K562 (cell line): ENCODE data around the gene SLC6A9. TPM values are rescaled to one million over a fixed set of nuclear protein-coding genes. Genes with fewer than 3 reads are reported as not detected.
A peak's percentile ranks its signal among the peaks of the same experiment; 100 is the strongest.

ENCODE experiments used
- ATAC-seq: fragments of 200-7000 bp; cut with Tn5 transposase; 3 replicates; pipeline ENCODE4 v1.9.1; 2020; ENCODE audit warnings: moderate library complexity
- BruUV-seq: library from RNA; stranded (reverse); fragments of 400-500 nt; replicated peaks from 2 replicates; lab custom pipeline; 2021; lab: Mats Ljungman, UMichigan
- CTCF ChIA-PET: fragments of 300-600 bp; formaldehyde crosslinking; extraction: SDS; loops from one replicate; lab custom pipeline; 2021; ENCODE audit warnings: low intra/inter-chr PET ratio; lab: Yijun Ruan, JAX
- POLR2A ChIA-PET: fragments of 300-600, 350-650 bp; sonication (Branson Sonifier 250); formaldehyde crosslinking; extraction: SDS; loops from one replicate; lab custom pipeline; 2021; ENCODE audit warnings: antibody characterized with exemption, inconsistent platforms; lab: Yijun Ruan, JAX
- DNase-seq, 4 experiments: peaks; one replicate each; pipeline versions ENCODE4 v3.0.0 to v3.0.0-alpha.2; 2011 to 2018; ENCODE audit warnings: low spot score in 3 of 4, mixed read lengths in 3 of 4; ENCODE audit errors: extremely low read depth in 1 of 4
- FAIRE-seq: peaks from 2 replicates; lab custom pipeline; 2011; peaks lifted over from hg19 to GRCh38; lab: Jason Lieb, UNC
- H2AFZ ChIP-seq: 2 replicates; pipeline ENCODE4 v1.6.0; 2011; ENCODE audit warnings: low read depth, low read length, control low read depth, inconsistent platforms
- H3K27ac ChIP-seq: fragments of 200-600 bp; 3 replicates; pipeline ENCODE4 v1.8.0; 2011; ENCODE audit warnings: low read depth, mild to moderate bottlenecking, control low read depth, inconsistent platforms, low read length, moderate library complexity, mixed read lengths; ENCODE audit errors: extremely low read depth
- H3K27me3 ChIP-seq, 2 experiments: fragments of 300-600 bp in 1 of 2; 2 replicates in 1 of 2; 3 replicates in 1 of 2; pipeline versions ENCODE4 v1.6.0 to v1.8.0; 2011; ENCODE audit warnings: inconsistent platforms in 2 of 2, low read length in 2 of 2, mild to moderate bottlenecking in 1 of 2, mixed read lengths in 1 of 2, moderate library complexity in 1 of 2; ENCODE audit not compliant: control insufficient read depth in 2 of 2, insufficient read depth in 2 of 2
- H3K36me3 ChIP-seq: fragments of 300-600 bp; 3 replicates; pipeline ENCODE4 v1.8.0; 2011; ENCODE audit warnings: mild to moderate bottlenecking, low read length, inconsistent platforms; ENCODE audit not compliant: control insufficient read depth, insufficient read depth
- H3K4me1 ChIP-seq, 2 experiments: fragments of 200-600 bp in 1 of 2; replicated peaks in 1 of 2; 2 replicates in 1 of 2; 3 replicates in 1 of 2; pipeline versions ENCODE4 v1.5.1 to v1.8.0; 2011; ENCODE audit warnings: inconsistent platforms in 2 of 2, low read length in 2 of 2, mild to moderate bottlenecking in 1 of 2, mixed read lengths in 1 of 2, moderate library complexity in 1 of 2; ENCODE audit not compliant: control insufficient read depth in 2 of 2, insufficient read depth in 2 of 2
- H3K4me2 ChIP-seq: 2 replicates; pipeline ENCODE4 v1.6.1; 2011; ENCODE audit warnings: low read length, control low read depth, inconsistent platforms, mixed read lengths; ENCODE audit not compliant: insufficient read depth
- H3K4me3 ChIP-seq: fragments of 200-600 bp; sonication (generic), shearing (Covaris generic); 2 replicates; pipeline ENCODE4 v1.5.1; 2016; ENCODE audit warnings: control low read depth, inconsistent platforms
- H3K79me2 ChIP-seq: fragments of 200-600 bp; 3 replicates; pipeline ENCODE4 v1.8.0; 2011; ENCODE audit warnings: low read length, inconsistent platforms; ENCODE audit not compliant: control insufficient read depth, insufficient read depth
- H3K9ac ChIP-seq, 2 experiments: 2 replicates each; pipeline versions ENCODE4 v1.6.0 to v1.6.1; 2011; ENCODE audit warnings: low read depth in 2 of 2, low read length in 2 of 2, control low read depth in 1 of 2, inconsistent platforms in 1 of 2, mild to moderate bottlenecking in 1 of 2, mixed read lengths in 1 of 2; ENCODE audit not compliant: insufficient read depth in 1 of 2
- H3K9me1 ChIP-seq: one replicate; pipeline ENCODE4 v1.6.0; 2011; ENCODE audit warnings: inconsistent platforms, mild to moderate bottlenecking, low read length, moderate library complexity; ENCODE audit not compliant: control insufficient read depth, insufficient read depth
- H3K9me3 ChIP-seq: replicated peaks from 2 replicates; pipeline ENCODE4 v1.5.1; 2011; ENCODE audit warnings: low read depth, low read length, inconsistent platforms; ENCODE audit not compliant: control insufficient read depth, insufficient read depth
- H4K20me1 ChIP-seq: replicated peaks from 2 replicates; pipeline ENCODE4 v1.6.1; 2011; ENCODE audit warnings: low read length, inconsistent platforms, mixed read lengths; ENCODE audit not compliant: control insufficient read depth, insufficient read depth
- BACH1 ChIP-seq: fragments of 200-800 bp; sonication (Bioruptor generic); IDR thresholded peaks from 2 replicates; pipeline ENCODE4 v1.6.1; 2016; ENCODE audit warnings: missing genetic modification characterization, missing compliant biosample characterization
- CBFA2T3 ChIP-seq: fragments of 450-650 bp; IDR thresholded peaks from 2 replicates; pipeline ENCODE4 v1.6.1; 2017
- ELF4 ChIP-seq: fragments of 450-650 bp; formaldehyde crosslinking; IDR thresholded peaks from 2 replicates; pipeline ENCODE4 v1.4.0; 2022; ENCODE audit warnings: missing genetic modification characterization
- GATAD2A ChIP-seq: fragments of 450-650 bp; IDR thresholded peaks from 2 replicates; pipeline ENCODE4 v1.6.1; 2017
- HDGF ChIP-seq: fragments of 450-650 bp; IDR thresholded peaks from 2 replicates; pipeline ENCODE4 v1.6.1; 2016
- MEF2D ChIP-seq: conservative IDR thresholded peaks from 2 replicates; pipeline ENCODE4 v1.6.1; 2016; ENCODE audit warnings: low read depth, missing genetic modification characterization, missing compliant biosample characterization
- MEIS2 ChIP-seq: fragments of 450-650 bp; IDR thresholded peaks from 2 replicates; pipeline ENCODE4 v1.6.1; 2014; ENCODE audit warnings: mild to moderate bottlenecking; ENCODE audit not compliant: partially characterized antibody
- MTA2 ChIP-seq: fragments of 450-650 bp; IDR thresholded peaks from 2 replicates; pipeline ENCODE4 v1.6.1; 2016; ENCODE audit warnings: low read depth
- SMARCA5 ChIP-seq: fragments of 450-650 bp; IDR thresholded peaks from 2 replicates; pipeline ENCODE4 v1.6.1; 2016
- SRF ChIP-seq, 2 experiments: fragments of 250-450, 450-650 bp in 1 of 2; sonication (Bioruptor Pico) in 1 of 2; sonication (generic) in 1 of 2; formaldehyde crosslinking; IDR thresholded peaks; 2 replicates each; pipeline versions ENCODE4 v1.5.0 to v1.5.1; 2020 to 2022; ENCODE audit warnings: mild to moderate bottlenecking in 1 of 2, missing genetic modification reagents in 1 of 2
- TCF3 ChIP-seq: sonication (generic); formaldehyde crosslinking; IDR thresholded peaks from 2 replicates; pipeline ENCODE4 v1.4.0; 2020; ENCODE audit warnings: mild to moderate bottlenecking, missing genetic modification reagents
- WGBS: fragments of 100-300 bp; shearing (Covaris generic); methylation state at CpG from one replicate; pipeline ENCODE4 v1.1.6; 2016; ENCODE audit warnings: low coverage, mixed read lengths; ENCODE audit not compliant: insufficient coverage; ENCODE audit errors: missing lambda C conversion rate; 5-methylcytosine and 5-hydroxymethylcytosine counted together
- in situ Hi-C: fragments of 300-500 bp; cut with MboI; formaldehyde crosslinking; loops from 4 replicates; pipeline ENCODE4 v1.15.0; 2018; ENCODE audit warnings: inconsistent platforms, mixed read lengths
- intact Hi-C: fragments of 100-400 bp; cut with micrococcal nuclease; formaldehyde crosslinking; loops from 2 replicates; pipeline ENCODE4 v1.14.2; 2022
- polyA plus RNA-seq, 8 experiments: library from polyadenylated mRNA; depleted of rRNA in 4 of 8; stranded (reverse) in 5 of 8; unstranded in 3 of 8; fragments of >200 nt; fragmentation: Nextera tagmentation in 2 of 8; fragmentation: Illumina TruSeq in 1 of 8; extraction: Ambion mirVana in 2 of 8; extraction: Trizol in 1 of 8; gene quantifications; 2 replicates each; pipeline versions ENCODE4 v1.2.1 to v1.2.3, GENCODE V29; 2011 to 2014; ENCODE audit warnings: inconsistent platforms in 1 of 8, missing spikeins in 1 of 8
- total RNA-seq, 7 experiments: library from RNA; depleted of rRNA in 6 of 7; stranded (reverse); fragments of >200 nt in 6 of 7; fragmentation: Illumina TruSeq in 2 of 7; extraction: Trizol in 2 of 7; gene quantifications; 2 replicates each; pipeline versions ENCODE4 v1.2.1 to v1.2.3, GENCODE V29; 2011 to 2021; ENCODE audit warnings: low replicate concordance in 1 of 7
- TF ChIP-seq, protein P1 (sequence below): fragments of 250-450 bp; sonication (Bioruptor Pico); IDR thresholded peaks from 2 replicates; pipeline ENCODE4 v1.9.0; 2021; ENCODE audit warnings: mild to moderate bottlenecking, inconsistent platforms
- TF ChIP-seq, protein P2 (sequence below): fragments of 450-650 bp; IDR thresholded peaks from 2 replicates; pipeline ENCODE4 v1.6.1; 2016; ENCODE audit warnings: low read depth

SLC6A9 gene
- total and polyA plus RNA-seq, 9 of the 15 experiments (the other 6 are each of a cell fraction or from before 2014, with no cell fraction given), result 0.17 to 18.7 (median 2.9) TPM

DNA sequence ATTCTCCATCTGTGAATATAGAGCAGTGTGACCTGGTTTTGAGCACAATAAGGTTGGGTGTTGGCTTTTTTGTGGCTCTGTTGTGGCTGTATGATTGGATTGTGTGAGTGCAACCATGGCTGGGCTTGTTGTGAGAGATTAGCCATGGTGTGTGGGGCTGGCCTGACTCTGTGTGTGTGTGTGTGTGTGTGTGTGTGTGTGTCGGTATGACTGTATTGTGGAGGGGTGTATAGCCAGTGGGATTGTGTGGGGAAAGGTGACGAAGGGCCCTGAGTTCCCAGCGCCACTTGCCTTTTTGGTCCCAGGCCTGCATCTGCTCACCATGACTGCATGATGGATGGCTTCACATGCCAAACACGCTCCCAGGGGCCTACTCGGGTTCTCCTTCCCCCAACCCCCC, 5.9 kb upstream of the SLC6A9 start:
- intact Hi-C loops, result loop anchor here (5.0 kb wide), 1 partner anchor 90 kb away; the partner anchor contains the start of gene IPO13
- FAIRE-seq (no peak), ATAC-seq (peak; percentile 3), DNase-seq (peak in 2 of 4 experiments; percentile 40 to 67)
- H3K9me1 ChIP-seq, result no peaks in the 10 kb centered on the region
- H3K27me3 ChIP-seq, result no peaks in the 10 kb centered on the region
- ChIA-PET POLR2A (interaction anchor here (0.6 to 3.2 kb wide), 11 partner anchors 11 to 59 kb away, joined by 3 to 17 read pairs (median 8); no protein-coding TSS in a partner anchor), CTCF (interaction anchor here (1.0 to 3.7 kb wide), 7 partner anchors 10 to 274 kb away, joined by 3 to 56 read pairs (median 5); partner anchors contain the start of gene B4GALT2)
- no peaks in the 10 kb centered on the region for H3K36me3 ChIP-seq
- peaks cover 54 to 57% of the 10 kb centered on the region in 2 experiments for H3K4me1 ChIP-seq
- peak overlapping the region in 1 of 2 experiments; percentile 24; a peak in 2 of 4 replicates for H3K9ac ChIP-seq
- peak overlapping the region; percentile 40; the same call in 2 of the 3 replicates for H3K27ac ChIP-seq
- in situ Hi-C loops, result no loop called here
- H3K79me2 ChIP-seq, result no peaks in the 10 kb centered on the region
- no peak overlapping the region for H3K4me3 ChIP-seq
- H3K9me3 ChIP-seq, result no peaks in the 10 kb centered on the region
- H3K4me2 ChIP-seq, result peak overlapping the region; percentile 49
- BruUV-seq, result no TSS peak
- peak overlapping the region; percentile 74 for H2AFZ ChIP-seq
- WGBS, result 35% methylated on average over 5 of the region's 5 CpGs
- H4K20me1 ChIP-seq, result no peaks in the 10 kb centered on the region
- TF ChIP-seq BACH1 (tag), result no peak
- TF ChIP-seq, protein P1, sequence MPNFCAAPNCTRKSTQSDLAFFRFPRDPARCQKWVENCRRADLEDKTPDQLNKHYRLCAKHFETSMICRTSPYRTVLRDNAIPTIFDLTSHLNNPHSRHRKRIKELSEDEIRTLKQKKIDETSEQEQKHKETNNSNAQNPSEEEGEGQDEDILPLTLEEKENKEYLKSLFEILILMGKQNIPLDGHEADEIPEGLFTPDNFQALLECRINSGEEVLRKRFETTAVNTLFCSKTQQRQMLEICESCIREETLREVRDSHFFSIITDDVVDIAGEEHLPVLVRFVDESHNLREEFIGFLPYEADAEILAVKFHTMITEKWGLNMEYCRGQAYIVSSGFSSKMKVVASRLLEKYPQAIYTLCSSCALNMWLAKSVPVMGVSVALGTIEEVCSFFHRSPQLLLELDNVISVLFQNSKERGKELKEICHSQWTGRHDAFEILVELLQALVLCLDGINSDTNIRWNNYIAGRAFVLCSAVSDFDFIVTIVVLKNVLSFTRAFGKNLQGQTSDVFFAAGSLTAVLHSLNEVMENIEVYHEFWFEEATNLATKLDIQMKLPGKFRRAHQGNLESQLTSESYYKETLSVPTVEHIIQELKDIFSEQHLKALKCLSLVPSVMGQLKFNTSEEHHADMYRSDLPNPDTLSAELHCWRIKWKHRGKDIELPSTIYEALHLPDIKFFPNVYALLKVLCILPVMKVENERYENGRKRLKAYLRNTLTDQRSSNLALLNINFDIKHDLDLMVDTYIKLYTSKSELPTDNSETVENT (CRISPR knock-in tag), result 0 out of 2 replicates have a peak, but pooled peaks have one; percentile 17
- 0 out of 2 replicates have a peak, but pooled peaks have one; percentile 67 for TF ChIP-seq GATAD2A
- peak; percentile 70 for TF ChIP-seq CBFA2T3
- TF ChIP-seq HDGF, result peak; percentile 97
- peak; percentile 70 for TF ChIP-seq MEIS2
- no peak for TF ChIP-seq SRF (CRISPR knock-in tag; IDR thresholded peaks at IDR 0.05)
- 0 out of 2 replicates have a peak, but pooled peaks have one; percentile 40 for TF ChIP-seq MEF2D (tag)
- TF ChIP-seq, protein P2, sequence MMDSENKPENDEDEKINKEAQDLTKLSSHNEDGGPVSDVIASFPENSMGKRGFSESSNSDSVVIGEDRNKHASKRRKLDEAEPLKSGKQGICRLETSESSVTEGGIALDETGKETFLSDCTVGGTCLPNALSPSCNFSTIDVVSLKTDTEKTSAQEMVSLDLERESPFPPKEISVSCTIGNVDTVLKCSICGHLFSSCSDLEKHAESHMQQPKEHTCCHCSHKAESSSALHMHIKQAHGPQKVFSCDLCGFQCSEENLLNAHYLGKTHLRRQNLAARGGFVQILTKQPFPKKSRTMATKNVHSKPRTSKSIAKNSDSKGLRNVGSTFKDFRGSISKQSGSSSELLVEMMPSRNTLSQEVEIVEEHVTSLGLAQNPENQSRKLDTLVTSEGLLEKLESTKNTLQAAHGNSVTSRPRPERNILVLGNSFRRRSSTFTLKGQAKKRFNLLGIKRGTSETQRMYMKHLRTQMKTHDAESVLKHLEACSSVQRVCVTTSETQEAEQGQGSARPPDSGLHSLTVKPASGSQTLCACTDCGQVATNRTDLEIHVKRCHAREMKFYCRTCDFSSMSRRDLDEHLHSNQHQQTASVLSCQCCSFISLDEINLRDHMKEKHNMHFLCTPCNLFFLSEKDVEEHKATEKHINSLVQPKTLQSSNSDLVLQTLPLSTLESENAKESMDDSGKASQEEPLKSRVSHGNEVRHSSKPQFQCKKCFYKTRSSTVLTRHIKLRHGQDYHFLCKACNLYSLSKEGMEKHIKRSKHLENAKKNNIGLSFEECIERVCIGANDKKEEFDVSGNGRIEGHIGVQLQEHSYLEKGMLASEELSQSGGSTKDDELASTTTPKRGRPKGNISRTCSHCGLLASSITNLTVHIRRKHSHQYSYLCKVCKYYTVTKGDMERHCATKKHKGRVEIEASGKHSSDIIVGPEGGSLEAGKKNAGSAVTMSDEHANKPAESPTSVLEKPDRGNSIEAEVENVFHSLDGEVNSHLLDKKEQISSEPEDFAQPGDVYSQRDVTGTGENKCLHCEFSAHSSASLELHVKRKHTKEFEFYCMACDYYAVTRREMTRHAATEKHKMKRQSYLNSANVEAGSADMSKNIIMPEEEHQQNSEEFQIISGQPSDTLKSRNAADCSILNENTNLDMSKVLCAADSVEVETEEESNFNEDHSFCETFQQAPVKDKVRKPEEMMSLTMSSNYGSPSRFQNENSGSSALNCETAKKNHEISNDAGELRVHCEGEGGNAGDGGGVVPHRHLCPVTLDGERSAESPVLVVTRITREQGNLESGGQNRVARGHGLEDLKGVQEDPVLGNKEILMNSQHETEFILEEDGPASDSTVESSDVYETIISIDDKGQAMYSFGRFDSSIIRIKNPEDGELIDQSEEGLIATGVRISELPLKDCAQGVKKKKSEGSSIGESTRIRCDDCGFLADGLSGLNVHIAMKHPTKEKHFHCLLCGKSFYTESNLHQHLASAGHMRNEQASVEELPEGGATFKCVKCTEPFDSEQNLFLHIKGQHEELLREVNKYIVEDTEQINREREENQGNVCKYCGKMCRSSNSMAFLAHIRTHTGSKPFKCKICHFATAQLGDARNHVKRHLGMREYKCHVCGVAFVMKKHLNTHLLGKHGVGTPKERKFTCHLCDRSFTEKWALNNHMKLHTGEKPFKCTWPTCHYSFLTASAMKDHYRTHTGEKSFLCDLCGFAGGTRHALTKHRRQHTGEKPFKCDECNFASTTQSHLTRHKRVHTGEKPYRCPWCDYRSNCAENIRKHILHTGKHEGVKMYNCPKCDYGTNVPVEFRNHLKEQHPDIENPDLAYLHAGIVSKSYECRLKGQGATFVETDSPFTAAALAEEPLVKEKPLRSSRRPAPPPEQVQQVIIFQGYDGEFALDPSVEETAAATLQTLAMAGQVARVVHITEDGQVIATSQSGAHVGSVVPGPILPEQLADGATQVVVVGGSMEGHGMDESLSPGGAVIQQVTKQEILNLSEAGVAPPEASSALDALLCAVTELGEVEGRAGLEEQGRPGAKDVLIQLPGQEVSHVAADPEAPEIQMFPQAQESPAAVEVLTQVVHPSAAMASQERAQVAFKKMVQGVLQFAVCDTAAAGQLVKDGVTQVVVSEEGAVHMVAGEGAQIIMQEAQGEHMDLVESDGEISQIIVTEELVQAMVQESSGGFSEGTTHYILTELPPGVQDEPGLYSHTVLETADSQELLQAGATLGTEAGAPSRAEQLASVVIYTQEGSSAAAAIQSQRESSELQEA, result 0 out of 2 replicates have a peak, but pooled peaks have one; percentile 42
- peak; percentile 92 for TF ChIP-seq ELF4 (CRISPR knock-in tag)
- 0 out of 2 replicates have a peak, but pooled peaks have one; percentile 49 for TF ChIP-seq SMARCA5
- peak; percentile 55; the same call in 1 of the 2 replicates for TF ChIP-seq TCF3
- TF ChIP-seq MTA2, result peak; percentile 44; the same call in 1 of the 2 replicates
